GM21526 (cell line): ENCODE measurements around the gene PRSS57.
A peak's percentile ranks its signal among the peaks of the same experiment; 100 is the strongest.
"Not testable (repeated sequence)": the region's sequence is repeated elsewhere in the genome, so short reads cannot be mapped to it uniquely, and the experiment has no call there.

Experiments used
- ATAC-seq: cut with Tn5 transposase; IDR thresholded peaks from one replicate; pipeline ENCODE4 v1.9.1; 2021; ENCODE audit warnings: moderate library complexity; ENCODE audit not compliant: unreplicated experiment, low FRiP score

Gene PRSS57

GRCh38 chr19:676007-676338 is 19.3 kb downstream of the PRSS57 start:
- ATAC-seq: no peak

- ATAC-seq: no peak
These were observed 20.7 kb downstream of the PRSS57 start for GRCh38 chr19:674282-675151.

- ATAC-seq: no peak
These were observed 24.6 kb downstream of the PRSS57 start for GRCh38 chr19:670609-671075.

- not testable (repeated sequence) for ATAC-seq
These were observed 26.4 kb downstream of the PRSS57 start for GRCh38 chr19:668675-669434.

GRCh38 chr19:666985-667573 is 28.2 kb downstream of the PRSS57 start:
- ATAC-seq: not testable (repeated sequence)

GRCh38 chr19:664913-665443 is 30.3 kb downstream of the PRSS57 start:
- no peak for ATAC-seq

GRCh38 chr19:663682-664117 is 31.6 kb downstream of the PRSS57 start:
- no peak for ATAC-seq

GRCh38 chr19:662962-663681 is 32.1 kb downstream of the PRSS57 start, which contains the start of gene RNF126:
Gene RNF126 (minus strand): TSS chr19:663214. CDS start chr19:663121, 93 bp downstream.
- peak; percentile 43 for ATAC-seq

- ATAC-seq: peak; percentile 2
These were observed 32.9 kb downstream of the PRSS57 start for GRCh38 chr19:662207-662961.

GRCh38 chr19:661427-662196 is 33.6 kb downstream of the PRSS57 start:
- no peak for ATAC-seq

- no peak for ATAC-seq
These were observed 34.3 kb downstream of the PRSS57 start for GRCh38 chr19:660793-661426.

- no peak for ATAC-seq
These were observed 36.1 kb downstream of the PRSS57 start for GRCh38 chr19:658916-659839.

- ATAC-seq: no peak
These were observed 37.0 kb downstream of the PRSS57 start for GRCh38 chr19:658059-658839.

GRCh38 chr19:657611-658010 is 37.6 kb downstream of the PRSS57 start:
- no peak for ATAC-seq

- ATAC-seq: no peak
These were observed 38.3 kb downstream of the PRSS57 start for GRCh38 chr19:656751-657559.

GRCh38 chr19:655691-656090 is 39.6 kb downstream of the PRSS57 start:
- ATAC-seq: no peak
